Ishikawa (cell line): ENCODE results near the gene CYB561.

Experiments
- EP300 ChIP-seq: IDR thresholded peaks from 2 replicates; pipeline ENCODE4 v1.6.1; 2012; ENCODE audit warnings: borderline replicate concordance
- YY1 ChIP-seq: IDR thresholded peaks from 2 replicates; pipeline ENCODE4 v1.6.1; 2012; ENCODE audit warnings: low read depth
- TF ChIP-seq, protein P1 (sequence below): IDR thresholded peaks from 2 replicates; pipeline ENCODE4 v1.6.1; 2012; ENCODE audit warnings: low read depth, mild to moderate bottlenecking

DNA sequence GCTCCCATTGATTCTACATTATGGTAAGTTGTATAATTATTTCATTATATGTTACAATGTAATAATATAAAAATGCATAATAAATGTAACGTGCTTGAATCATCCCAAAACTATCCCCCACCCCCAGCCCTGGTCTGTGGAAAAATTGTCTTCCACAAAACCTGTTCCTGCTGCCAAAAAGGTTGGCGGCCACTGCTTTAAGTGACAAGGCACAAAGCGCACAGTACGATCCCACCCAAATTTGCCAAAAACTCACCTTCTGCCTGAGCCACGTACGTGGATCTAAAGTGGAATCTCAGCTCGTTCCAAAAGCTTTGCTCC, 14.5 kb downstream of the CYB561 start:
- TF ChIP-seq, protein P1, sequence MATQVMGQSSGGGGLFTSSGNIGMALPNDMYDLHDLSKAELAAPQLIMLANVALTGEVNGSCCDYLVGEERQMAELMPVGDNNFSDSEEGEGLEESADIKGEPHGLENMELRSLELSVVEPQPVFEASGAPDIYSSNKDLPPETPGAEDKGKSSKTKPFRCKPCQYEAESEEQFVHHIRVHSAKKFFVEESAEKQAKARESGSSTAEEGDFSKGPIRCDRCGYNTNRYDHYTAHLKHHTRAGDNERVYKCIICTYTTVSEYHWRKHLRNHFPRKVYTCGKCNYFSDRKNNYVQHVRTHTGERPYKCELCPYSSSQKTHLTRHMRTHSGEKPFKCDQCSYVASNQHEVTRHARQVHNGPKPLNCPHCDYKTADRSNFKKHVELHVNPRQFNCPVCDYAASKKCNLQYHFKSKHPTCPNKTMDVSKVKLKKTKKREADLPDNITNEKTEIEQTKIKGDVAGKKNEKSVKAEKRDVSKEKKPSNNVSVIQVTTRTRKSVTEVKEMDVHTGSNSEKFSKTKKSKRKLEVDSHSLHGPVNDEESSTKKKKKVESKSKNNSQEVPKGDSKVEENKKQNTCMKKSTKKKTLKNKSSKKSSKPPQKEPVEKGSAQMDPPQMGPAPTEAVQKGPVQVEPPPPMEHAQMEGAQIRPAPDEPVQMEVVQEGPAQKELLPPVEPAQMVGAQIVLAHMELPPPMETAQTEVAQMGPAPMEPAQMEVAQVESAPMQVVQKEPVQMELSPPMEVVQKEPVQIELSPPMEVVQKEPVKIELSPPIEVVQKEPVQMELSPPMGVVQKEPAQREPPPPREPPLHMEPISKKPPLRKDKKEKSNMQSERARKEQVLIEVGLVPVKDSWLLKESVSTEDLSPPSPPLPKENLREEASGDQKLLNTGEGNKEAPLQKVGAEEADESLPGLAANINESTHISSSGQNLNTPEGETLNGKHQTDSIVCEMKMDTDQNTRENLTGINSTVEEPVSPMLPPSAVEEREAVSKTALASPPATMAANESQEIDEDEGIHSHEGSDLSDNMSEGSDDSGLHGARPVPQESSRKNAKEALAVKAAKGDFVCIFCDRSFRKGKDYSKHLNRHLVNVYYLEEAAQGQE, result no peak
- TF ChIP-seq EP300 (no peak), YY1 (no peak)
